Epithelial cell of esophagus (primary cell): Measurements from ENCODE around the gene MMP28.
A peak's percentile ranks its signal among the peaks of the same experiment; 100 is the strongest.

Source experiments
- DNase-seq: peaks from one replicate; pipeline ENCODE4 v3.0.0; 2010; ENCODE audit warnings: low read depth
- H3K4me3 ChIP-seq: 2 replicates; pipeline ENCODE4 v1.5.1; 2011; ENCODE audit warnings: mild to moderate bottlenecking, low read length, control low read depth
- CTCF ChIP-seq: IDR thresholded peaks from 2 replicates; pipeline ENCODE4 v1.5.1; 2011; ENCODE audit warnings: low read depth, mild to moderate bottlenecking, low read length, control low read depth, inconsistent platforms; ENCODE audit not compliant: insufficient read depth; ENCODE audit errors: missing control alignments

The MMP28 gene

GRCh38 chr17:35750526-35751395 lies 44.7 kb downstream of the MMP28 start:
- TF ChIP-seq CTCF = no peak
- DNase-seq = peak; percentile 89
- H3K4me3 ChIP-seq = no peak overlapping the region

GRCh38 chr17:35749560-35750412 lies 45.7 kb downstream of the MMP28 start:
- DNase-seq = peak; percentile 38
- TF ChIP-seq CTCF = no peak
- H3K4me3 ChIP-seq = no peak overlapping the region

- no peak overlapping the region for H3K4me3 ChIP-seq
- no peak for DNase-seq
- TF ChIP-seq CTCF = no peak
Observed at GRCh38 chr17:35748979-35749378, 46.5 kb downstream of the MMP28 start.

- H3K4me3 ChIP-seq = no peak overlapping the region
- TF ChIP-seq CTCF = no peak
- peak; percentile 45 for DNase-seq
Observed at GRCh38 chr17:35748341-35748841, 47.0 kb downstream of the MMP28 start.

GRCh38 chr17:35747540-35748017 lies 47.9 kb downstream of the MMP28 start:
- peak; percentile 86 for TF ChIP-seq CTCF
- H3K4me3 ChIP-seq = no peak overlapping the region
- DNase-seq = peak; percentile 81

- H3K4me3 ChIP-seq = no peak overlapping the region
- DNase-seq = no peak
- no peak for TF ChIP-seq CTCF
Observed at GRCh38 chr17:35745749-35746320, 49.6 kb downstream of the MMP28 start.
